Naive thymus-derived CD8-positive, alpha-beta T cell (primary cell): ENCODE results near the gene AKNAD1. TPM values are rescaled to one million over a fixed set of nuclear protein-coding genes. Genes with fewer than 3 reads are reported as not detected.

Experiments
- ATAC-seq, 2 donors: fragments of 150-1000 bp; cut with Tn5 transposase in 1 of 2; sonication (Bioruptor Pico), chemical (Tn5 transposase) in 1 of 2; 1 replicate in 1 of 2; 2 replicates in 1 of 2; pipeline ENCODE4 v1.10.0; 2021; ENCODE audit warnings: mild to moderate bottlenecking in 2 of 2, moderate library complexity in 2 of 2
- POLR2A ChIA-PET: fragments of 350-600 bp; sonication (Branson Sonifier 250); formaldehyde crosslinking; loops from one replicate; lab custom pipeline; 2021; ENCODE audit warnings: antibody characterized with exemption; lab: Charles Lee
- DNase-seq, 10 donors: peaks; one replicate each; pipeline versions ENCODE4 v3.0.0 to v3.0.0-alpha.2; 2020 to 2022
- H3K27ac Mint-ChIP-seq, 10 donors: one replicate each; pipeline ENCODE4 v1.8.0; 2020 to 2022; ENCODE audit warnings: mild to moderate bottlenecking in 10 of 10, mixed read lengths in 10 of 10, moderate library complexity in 4 of 10, inconsistent platforms in 1 of 10
- H3K27me3 Mint-ChIP-seq, 5 donors: one replicate each; pipeline ENCODE4 v1.8.0; 2021 to 2022; ENCODE audit warnings: mixed read lengths in 5 of 5
- H3K36me3 Mint-ChIP-seq, 3 donors: one replicate each; pipeline ENCODE4 v1.8.0; 2020 to 2022; ENCODE audit warnings: mixed read lengths in 3 of 3, mild to moderate bottlenecking in 2 of 3, inconsistent platforms in 1 of 3
- H3K4me1 Mint-ChIP-seq, 4 donors: one replicate each; pipeline ENCODE4 v1.8.0; 2021 to 2022; ENCODE audit warnings: mixed read lengths in 4 of 4
- H3K4me3 Mint-ChIP-seq, 10 donors: one replicate each; pipeline ENCODE4 v1.8.0; 2020 to 2022; ENCODE audit warnings: mild to moderate bottlenecking in 10 of 10, mixed read lengths in 10 of 10, moderate library complexity in 6 of 10, inconsistent platforms in 1 of 10
- H3K9me3 Mint-ChIP-seq, 9 donors: one replicate each; pipeline ENCODE4 v1.8.0; 2020 to 2022; ENCODE audit warnings: mixed read lengths in 9 of 9, mild to moderate bottlenecking in 3 of 9, inconsistent platforms in 1 of 9, moderate library complexity in 1 of 9
- polyA plus RNA-seq, 3 donors: library from polyadenylated mRNA; unstranded; fragments of 300-500 nt; fragmentation: Illumina TruSeq; gene quantifications; one replicate each; pipeline ENCODE4 v1.2.3, GENCODE V29; 2021
- total RNA-seq, 8 experiments: library from RNA in 2 of 8; stranded (reverse) in 2 of 8; gene quantifications; one replicate each; pipeline ENCODE4 v1.2.3 and lab custom pipeline; 2021 to 2026

The AKNAD1 gene
- total and polyA plus RNA-seq, 5 experiments from 2014 or later, result not detected

- no peak overlapping the region for H3K4me3 Mint-ChIP-seq
- H3K4me1 Mint-ChIP-seq, result peaks cover 0 to 1% (median 0%) of the 10 kb centered on the region in 4 donors
- DNase-seq (no peak), ATAC-seq (no peak)
- H3K27ac Mint-ChIP-seq, result no peak overlapping the region
- H3K27me3 Mint-ChIP-seq, result peaks cover 0 to 8% (median 6%) of the 10 kb centered on the region in 5 donors
- POLR2A ChIA-PET, result interaction anchor here (0.6 to 0.7 kb wide), 2 partner anchors 252 to 804 kb away, joined by 3 to 4 read pairs; no protein-coding TSS in a partner anchor
- H3K36me3 Mint-ChIP-seq, result no peaks in the 10 kb centered on the region
- H3K9me3 Mint-ChIP-seq, result no peaks in the 10 kb centered on the region
These were observed 39.1 kb downstream of the AKNAD1 start for GRCh38 chr1:108817811-108818210.

- no peak overlapping the region for H3K4me3 Mint-ChIP-seq
- ATAC-seq, result no peak
- H3K27me3 Mint-ChIP-seq, result peaks cover 0 to 8% (median 4%) of the 10 kb centered on the region in 5 donors
- peaks cover 0 to 1% (median 0%) of the 10 kb centered on the region in 4 donors for H3K4me1 Mint-ChIP-seq
- POLR2A ChIA-PET, result interaction anchor here (0.7 kb wide), 1 partner anchor 803 kb away, joined by 4 read pairs; no protein-coding TSS in a partner anchor
- no peaks in the 10 kb centered on the region for H3K9me3 Mint-ChIP-seq
- peaks cover 0 to under 1% (median 0%) of the 10 kb centered on the region in 3 donors for H3K36me3 Mint-ChIP-seq
- H3K27ac Mint-ChIP-seq, result no peak overlapping the region
- no peak for DNase-seq
These were observed 39.9 kb downstream of the AKNAD1 start for GRCh38 chr1:108817016-108817415.

GRCh38 chr1:108816049-108816893 lies 40.6 kb downstream of the AKNAD1 start:
- DNase-seq (no peak), ATAC-seq (no peak)
- Mint-ChIP-seq H3K9me3 (no peaks in the 10 kb centered on the region), H3K4me3 (no peak overlapping the region), H3K4me1 (peaks cover 0 to 1% (median 0%) of the 10 kb centered on the region in 4 donors), H3K27ac (no peak overlapping the region), H3K36me3 (peaks cover 0 to 8% (median 0%) of the 10 kb centered on the region in 3 donors), H3K27me3 (peaks cover 0 to 8% (median 3%) of the 10 kb centered on the region in 5 donors)
- POLR2A ChIA-PET, result no interaction called here

- Mint-ChIP-seq H3K4me1 (peaks cover 0 to 1% (median 0%) of the 10 kb centered on the region in 4 donors), H3K27ac (no peak overlapping the region), H3K4me3 (no peak overlapping the region), H3K9me3 (no peaks in the 10 kb centered on the region), H3K36me3 (peaks cover 0 to 11% (median 0%) of the 10 kb centered on the region in 3 donors), H3K27me3 (peaks cover 0 to 8% (median 3%) of the 10 kb centered on the region in 5 donors)
- no peak for ATAC-seq
- POLR2A ChIA-PET, result no interaction called here
- DNase-seq, result no peak
These were observed 41.3 kb downstream of the AKNAD1 start for GRCh38 chr1:108815566-108815965.

- POLR2A ChIA-PET, result no interaction called here
- H3K4me3 Mint-ChIP-seq, result no peak overlapping the region
- peaks cover 0 to 1% (median 0%) of the 10 kb centered on the region in 4 donors for H3K4me1 Mint-ChIP-seq
- H3K36me3 Mint-ChIP-seq, result peaks cover 0 to 20% (median 0%) of the 10 kb centered on the region in 3 donors
- peak overlapping the region in 2 of 10 donors; percentile 28 to 46 for H3K27ac Mint-ChIP-seq
- no peak for ATAC-seq
- no peaks in the 10 kb centered on the region for H3K27me3 Mint-ChIP-seq
- DNase-seq, result no peak
- no peaks in the 10 kb centered on the region for H3K9me3 Mint-ChIP-seq
These were observed 42.4 kb downstream of the AKNAD1 start for GRCh38 chr1:108814343-108815125.

GRCh38 chr1:108813326-108813725 lies 43.6 kb downstream of the AKNAD1 start:
- H3K4me3 Mint-ChIP-seq, result no peak overlapping the region
- peaks cover 0 to 1% (median 0%) of the 10 kb centered on the region in 4 donors for H3K4me1 Mint-ChIP-seq
- H3K9me3 Mint-ChIP-seq, result no peaks in the 10 kb centered on the region
- no peak for DNase-seq
- H3K27ac Mint-ChIP-seq, result no peak overlapping the region
- peaks cover 0 to 30% (median 3%) of the 10 kb centered on the region in 3 donors for H3K36me3 Mint-ChIP-seq
- no peaks in the 10 kb centered on the region for H3K27me3 Mint-ChIP-seq
- POLR2A ChIA-PET, result no interaction called here
- no peak for ATAC-seq

- ATAC-seq, result no peak
- no peaks in the 10 kb centered on the region for H3K27me3 Mint-ChIP-seq
- H3K4me1 Mint-ChIP-seq, result no peaks in the 10 kb centered on the region
- H3K4me3 Mint-ChIP-seq, result no peak overlapping the region
- H3K27ac Mint-ChIP-seq, result no peak overlapping the region
- no peak for DNase-seq
- POLR2A ChIA-PET, result interaction anchor here (0.7 kb wide), 1 partner anchor 63 kb away, joined by 7 read pairs; no protein-coding TSS in a partner anchor
- H3K9me3 Mint-ChIP-seq, result no peaks in the 10 kb centered on the region
- peaks cover 0 to 45% (median 9%) of the 10 kb centered on the region in 3 donors for H3K36me3 Mint-ChIP-seq
These were observed 45.3 kb downstream of the AKNAD1 start for GRCh38 chr1:108811611-108812010.

- ATAC-seq, result no peak
- POLR2A ChIA-PET, result no interaction called here
These were observed 48.5 kb downstream of the AKNAD1 start for GRCh38 chr1:108808438-108808837.

GRCh38 chr1:108803548-108803947 lies 53.3 kb downstream of the AKNAD1 start:
- ATAC-seq (no peak), DNase-seq (no peak)
- H3K36me3 Mint-ChIP-seq, result peaks cover 5 to 87% (median 22%) of the 10 kb centered on the region in 3 donors
- POLR2A ChIA-PET, result interaction anchor here (0.6 to 1.4 kb wide), 2 partner anchors 16 to 111 kb away, joined by 3 to 4 read pairs; partner anchors contain the start of gene PRPF38B
- H3K27me3 Mint-ChIP-seq, result no peaks in the 10 kb centered on the region
- peaks cover 0 to 4% (median under 1%) of the 10 kb centered on the region in 4 donors for H3K4me1 Mint-ChIP-seq
- peak overlapping the region in 2 of 10 donors; percentile 66 to 76 for H3K27ac Mint-ChIP-seq
- no peak overlapping the region for H3K4me3 Mint-ChIP-seq
- H3K9me3 Mint-ChIP-seq, result no peaks in the 10 kb centered on the region

More at GRCh38 chr1:108808438-108808837, 48.5 kb downstream of the AKNAD1 start:
- H3K9me3 Mint-ChIP-seq, result no peaks in the 10 kb centered on the region
- peak overlapping the region in 1 of 10 donors; percentile 14 for H3K27ac Mint-ChIP-seq
- DNase-seq, result no peak
- H3K4me3 Mint-ChIP-seq, result no peak overlapping the region
- H3K4me1 Mint-ChIP-seq, result no peaks in the 10 kb centered on the region
- no peaks in the 10 kb centered on the region for H3K27me3 Mint-ChIP-seq
- H3K36me3 Mint-ChIP-seq, result peaks cover 0 to 72% (median 10%) of the 10 kb centered on the region in 3 donors

GRCh38 chr1:108801101-108801500 lies 55.8 kb downstream of the AKNAD1 start:
- POLR2A ChIA-PET, result no interaction called here
- Mint-ChIP-seq H3K27me3 (no peaks in the 10 kb centered on the region), H3K9me3 (no peaks in the 10 kb centered on the region), H3K27ac (peak overlapping the region in 6 of 10 donors; percentile 1 to 60 (median 34)), H3K4me3 (no peak overlapping the region), H3K4me1 (peaks cover 0 to 4% (median under 1%) of the 10 kb centered on the region in 4 donors), H3K36me3 (peaks cover 9 to 84% (median 20%) of the 10 kb centered on the region in 3 donors)
- ATAC-seq, result no peak
- DNase-seq, result no peak

GRCh38 chr1:108799001-108799400 lies 57.9 kb downstream of the AKNAD1 start:
- ATAC-seq, result no peak
- peaks cover 10 to 85% (median 28%) of the 10 kb centered on the region in 3 donors for H3K36me3 Mint-ChIP-seq
- POLR2A ChIA-PET, result no interaction called here
- DNase-seq, result no peak
- H3K27me3 Mint-ChIP-seq, result no peaks in the 10 kb centered on the region
- H3K9me3 Mint-ChIP-seq, result no peaks in the 10 kb centered on the region
- peaks cover 0 to 4% (median under 1%) of the 10 kb centered on the region in 4 donors for H3K4me1 Mint-ChIP-seq
- peak overlapping the region in 1 of 10 donors; percentile 61 for H3K27ac Mint-ChIP-seq
- no peak overlapping the region for H3K4me3 Mint-ChIP-seq

GRCh38 chr1:108792420-108792819 lies 64.5 kb downstream of the AKNAD1 start:
- peaks cover 34 to 92% (median 63%) of the 10 kb centered on the region in 3 donors for H3K36me3 Mint-ChIP-seq
- no peaks in the 10 kb centered on the region for H3K4me1 Mint-ChIP-seq
- no peak for DNase-seq
- peaks cover 6 to 33% (median 14%) of the 10 kb centered on the region in 9 donors for H3K9me3 Mint-ChIP-seq
- POLR2A ChIA-PET, result interaction anchor here (0.7 kb wide), 1 partner anchor 128 kb away, joined by 10 read pairs; no protein-coding TSS in a partner anchor
- H3K27ac Mint-ChIP-seq, result no peak overlapping the region
- peak overlapping the region in 1 of 10 donors; percentile 45 for H3K4me3 Mint-ChIP-seq
- ATAC-seq, result no peak
- H3K27me3 Mint-ChIP-seq, result no peaks in the 10 kb centered on the region
